ENCODE data around the gene IMMP2L.

DNA sequence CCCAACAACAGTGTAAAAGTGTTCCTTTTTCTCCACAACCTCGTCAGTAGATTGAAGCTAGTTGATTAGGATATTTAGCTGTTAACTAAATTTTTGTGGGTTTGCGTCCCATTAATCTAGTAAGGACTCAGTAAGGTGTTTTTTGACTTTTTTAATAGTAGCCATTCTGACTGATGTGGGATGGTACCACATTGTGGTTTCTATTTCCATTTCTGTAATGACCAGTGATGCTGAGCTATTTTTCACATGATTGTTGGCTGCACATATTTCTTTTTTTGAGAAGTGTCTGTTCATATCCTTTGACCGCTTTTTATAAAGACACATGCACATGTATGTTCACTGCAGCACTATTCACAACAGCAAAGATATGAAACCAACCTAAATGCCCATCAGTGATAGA is 476.9 kb downstream of the IMMP2L start:
- no peak for TF ChIP-seq CTCF (IDR thresholded peaks at IDR 0.05)
- TF ChIP-seq REST (IDR thresholded peaks at IDR 0.05; ENCODE audit: insufficient read depth in 1 of 2, low read depth in 2 of 2, low read length in 1 of 2): no peak
